ENCODE data around the gene S100A10.

GRCh38 chr1:151964510-151964909, 29.1 kb downstream of the S100A10 start:
- TF ChIP-seq CTCF (IDR thresholded peaks at IDR 0.05) (no peak), POLR2AphosphoS5 (IDR thresholded peaks at IDR 0.05) (no peak), POLR2A (IDR thresholded peaks at IDR 0.05) (no peak), EP300 (IDR thresholded peaks at IDR 0.05) (no peak)
